Glomerular endothelial cell (primary cell): ENCODE measurements around the gene TMEM30A. TPM values are rescaled to one million over a fixed set of nuclear protein-coding genes. Genes with fewer than 3 reads are reported as not detected.

Source experiments
- DNase-seq: peaks from one replicate; pipeline ENCODE4 v3.0.0-alpha.2; 2011; ENCODE audit warnings: low read depth, low spot score; ENCODE audit errors: extremely low read depth
- total RNA-seq: library from RNA; depleted of rRNA; stranded (reverse); fragments of >200 nt; gene quantifications from 2 replicates; pipeline ENCODE4 v1.2.3, GENCODE V29; 2015

The TMEM30A gene
- 249 and 271 TPM in 2 replicates for total RNA-seq

- peak; percentile 93 for DNase-seq
Measured at GRCh38 chr6:75284632-75285282, at the start of gene TMEM30A. Gene TMEM30A (minus strand): TSS chr6:75284792. CDS start chr6:75284638, 154 bp downstream.

DNA sequence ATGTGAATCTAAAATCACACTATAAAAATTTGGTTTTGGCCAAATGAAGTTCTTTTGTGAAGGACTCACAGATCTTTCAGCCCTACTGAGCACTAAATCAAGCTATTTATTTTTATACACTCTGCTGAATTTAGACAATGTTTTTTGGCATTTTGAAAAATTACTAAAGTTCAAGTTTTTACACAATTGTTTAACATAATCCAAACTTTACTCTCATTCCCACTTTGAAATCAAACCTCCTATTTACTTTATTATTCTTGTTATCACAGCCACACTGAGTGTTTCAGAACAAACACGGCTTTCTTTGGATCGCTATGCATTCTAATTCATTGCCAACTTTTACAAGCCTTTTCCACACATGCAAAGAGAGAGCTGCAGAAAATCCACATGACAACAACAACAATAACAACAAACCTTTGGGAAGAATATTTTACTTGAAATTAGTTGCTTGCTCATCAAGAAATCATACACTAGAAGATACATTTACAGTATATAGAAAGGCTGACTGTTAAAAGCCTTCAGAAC lies 49.1 kb upstream of the TMEM30A start:
- no peak for DNase-seq

DNA sequence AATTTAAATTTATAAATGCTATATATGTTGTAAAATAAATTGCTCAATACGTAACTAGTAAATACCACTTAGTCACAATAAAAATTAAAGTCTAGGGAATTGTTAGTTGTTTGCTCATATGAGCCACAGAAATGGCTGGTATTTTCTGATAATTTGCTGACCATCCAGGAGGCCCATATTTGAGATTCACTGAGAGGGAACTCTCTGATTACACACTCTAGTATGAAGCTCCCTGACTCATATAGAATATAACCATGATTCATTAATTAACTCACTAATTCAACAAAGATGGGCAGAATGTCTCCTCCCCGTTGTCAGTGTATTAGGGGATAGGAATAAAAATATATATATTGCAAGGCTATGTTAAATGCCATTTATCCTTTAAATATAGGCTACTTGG lies 46.6 kb upstream of the TMEM30A start:
- no peak for DNase-seq

DNA sequence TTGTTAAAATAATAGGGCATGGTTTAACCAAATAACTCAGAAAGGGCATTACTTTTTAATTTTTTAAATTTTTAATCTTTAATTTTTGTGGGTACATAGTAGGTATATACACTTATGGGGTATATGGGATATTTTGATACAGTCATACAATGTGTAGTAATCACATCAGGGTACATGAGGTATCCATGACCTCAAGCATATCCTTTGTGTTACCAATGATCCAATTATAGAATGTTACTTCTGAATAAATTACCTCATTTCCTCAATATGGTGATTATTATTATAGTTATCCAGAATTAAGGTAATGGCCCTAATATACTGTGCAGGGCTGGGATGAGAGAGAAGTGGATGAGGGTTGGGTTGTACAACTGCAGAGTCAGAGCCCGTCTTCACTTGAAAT lies 45.1 kb upstream of the TMEM30A start:
- no peak for DNase-seq

DNA sequence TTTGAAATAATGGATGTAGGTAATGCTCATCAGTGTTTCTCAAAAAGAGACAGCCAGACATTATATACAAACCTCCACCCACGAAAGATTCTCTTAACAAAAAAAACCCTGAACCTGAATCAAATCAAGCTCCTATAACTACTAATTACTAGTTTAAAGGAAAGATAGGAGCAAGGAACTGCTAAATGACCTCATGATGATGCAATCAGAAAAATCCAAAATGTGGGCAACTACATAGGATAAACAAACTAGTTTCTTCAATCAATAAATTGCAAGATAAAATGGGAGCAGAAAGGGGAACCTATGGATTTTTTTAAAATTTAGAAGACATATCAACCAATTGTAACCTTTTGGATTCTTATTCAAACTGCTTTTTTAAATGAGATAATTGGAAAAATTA lies 43.2 kb upstream of the TMEM30A start:
- DNase-seq, result no peak

DNA sequence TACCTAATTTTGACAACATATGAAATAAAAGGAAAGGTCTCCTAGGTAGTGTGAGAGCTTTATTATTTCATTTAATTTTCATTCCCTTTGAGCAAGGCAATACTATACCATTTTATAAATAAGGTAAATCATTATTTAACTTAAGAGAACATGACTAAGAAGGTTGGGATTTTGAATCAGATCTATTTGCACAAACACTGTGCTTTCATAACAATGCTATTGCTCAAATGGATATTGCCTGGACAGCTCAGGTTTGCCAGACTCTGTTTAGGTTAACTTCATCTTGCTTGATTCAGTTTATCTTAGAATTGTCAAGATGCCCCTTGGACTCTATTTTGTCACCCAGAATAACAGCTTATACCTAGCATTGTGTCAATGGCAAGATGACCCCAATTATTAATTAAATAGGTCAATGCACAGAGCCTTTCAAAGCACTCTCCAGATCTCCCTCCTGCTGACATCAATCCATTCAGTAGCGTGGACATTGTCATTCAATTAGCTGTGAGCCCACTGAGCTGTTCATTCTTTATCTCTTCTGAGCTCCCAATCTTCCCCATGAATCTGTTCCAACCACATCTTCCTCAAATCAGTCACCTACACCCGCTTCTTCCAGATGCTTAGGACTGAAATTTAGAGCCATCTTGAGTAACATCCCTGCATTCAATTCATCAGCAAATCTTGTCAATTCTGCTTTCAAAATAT lies 42.1 kb upstream of the TMEM30A start:
- DNase-seq, result no peak

GRCh38 chr6:75318900-75319299 lies 34.3 kb upstream of the TMEM30A start:
- DNase-seq, result no peak

DNA sequence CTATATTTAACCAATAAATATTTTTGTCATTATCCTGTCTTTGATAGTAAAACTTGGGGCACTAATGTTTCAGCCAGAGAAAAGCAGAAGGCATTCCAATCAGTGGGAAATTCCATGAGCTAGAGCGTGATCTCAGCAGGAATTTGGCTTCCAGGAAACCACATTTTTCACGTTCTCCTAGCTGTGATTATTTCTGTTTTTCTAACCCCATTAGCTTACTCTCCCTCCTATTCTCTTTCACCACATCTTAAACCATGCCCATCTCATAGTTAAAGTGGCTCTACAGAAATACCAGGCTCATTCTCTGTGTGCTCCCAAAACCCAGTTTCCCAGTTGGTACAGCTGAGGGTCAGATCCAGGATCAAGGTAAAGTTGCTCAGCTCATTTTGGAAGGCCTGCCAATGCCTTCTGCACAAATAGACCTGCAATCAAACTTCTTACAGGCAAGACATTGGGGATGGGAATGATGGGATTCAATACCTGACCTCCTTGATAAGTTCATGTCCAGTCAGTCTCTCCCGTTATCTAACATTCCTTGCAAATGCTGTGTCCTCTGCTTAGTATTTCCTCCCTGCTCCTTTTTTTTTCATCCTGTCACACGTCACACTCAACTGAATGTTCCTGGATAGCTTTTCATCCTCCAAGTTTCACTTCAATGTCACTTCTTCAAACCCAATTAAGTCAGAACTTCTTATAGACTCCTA lies 33.1 kb upstream of the TMEM30A start:
- no peak for DNase-seq

- DNase-seq, result no peak
Measured at GRCh38 chr6:75315978-75316377, 31.4 kb upstream of the TMEM30A start.

- DNase-seq, result no peak
Measured at GRCh38 chr6:75308250-75308988, 23.8 kb upstream of the TMEM30A start.

DNA sequence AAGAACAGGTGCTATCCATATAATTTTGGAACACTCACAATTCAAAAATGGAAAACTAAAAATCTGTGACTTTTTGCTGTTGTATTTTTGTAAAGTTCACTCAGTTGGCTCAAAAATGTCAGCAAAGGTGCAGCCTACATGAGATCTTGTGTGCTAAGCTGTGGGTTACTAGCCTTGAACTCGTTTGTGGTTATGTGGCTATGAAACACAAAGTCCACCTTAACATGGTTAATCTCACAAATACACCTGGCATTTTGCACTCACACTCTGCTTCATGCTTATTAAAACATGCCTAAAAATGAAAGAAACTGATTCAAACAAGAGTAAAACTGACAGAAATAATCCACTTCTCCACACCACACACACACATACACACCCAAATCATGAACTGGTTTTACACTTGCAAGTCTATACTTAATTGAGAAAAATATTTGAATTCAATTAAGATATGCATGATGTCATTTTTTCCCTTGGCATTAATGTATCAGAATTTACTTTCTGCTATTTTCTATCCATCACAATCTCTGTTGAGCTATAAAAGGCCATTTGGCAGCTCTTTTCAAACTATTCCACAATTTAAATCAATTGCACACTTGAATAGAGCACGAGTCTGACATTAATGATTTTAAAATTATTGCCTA lies 22.9 kb upstream of the TMEM30A start:
- DNase-seq, result no peak

DNA sequence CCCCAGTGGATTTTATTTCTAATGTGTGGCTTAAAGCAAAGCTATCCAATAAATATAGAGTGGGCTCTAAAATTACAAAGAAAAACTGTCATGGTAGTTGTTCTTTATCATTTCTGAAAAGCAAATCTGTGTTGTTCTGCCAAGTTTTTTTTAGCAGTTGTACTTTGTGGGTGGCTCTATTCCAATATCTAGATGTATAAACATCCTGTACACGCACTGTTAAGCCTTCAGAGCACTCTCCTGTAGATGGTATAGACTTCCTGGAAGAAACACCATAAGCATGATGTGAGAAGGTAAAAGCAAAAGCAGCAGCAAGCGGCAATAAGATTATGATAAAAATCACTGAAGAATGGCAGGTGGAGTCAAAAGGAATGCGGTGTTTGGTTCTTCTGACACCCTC lies 21.5 kb upstream of the TMEM30A start:
- no peak for DNase-seq

GRCh38 chr6:75305573-75305972 lies 21.0 kb upstream of the TMEM30A start:
- DNase-seq, result no peak

- DNase-seq, result no peak
Measured at GRCh38 chr6:75302280-75302679, 17.7 kb upstream of the TMEM30A start.

- no peak for DNase-seq
Measured at GRCh38 chr6:75301537-75301936, 16.9 kb upstream of the TMEM30A start.

DNA sequence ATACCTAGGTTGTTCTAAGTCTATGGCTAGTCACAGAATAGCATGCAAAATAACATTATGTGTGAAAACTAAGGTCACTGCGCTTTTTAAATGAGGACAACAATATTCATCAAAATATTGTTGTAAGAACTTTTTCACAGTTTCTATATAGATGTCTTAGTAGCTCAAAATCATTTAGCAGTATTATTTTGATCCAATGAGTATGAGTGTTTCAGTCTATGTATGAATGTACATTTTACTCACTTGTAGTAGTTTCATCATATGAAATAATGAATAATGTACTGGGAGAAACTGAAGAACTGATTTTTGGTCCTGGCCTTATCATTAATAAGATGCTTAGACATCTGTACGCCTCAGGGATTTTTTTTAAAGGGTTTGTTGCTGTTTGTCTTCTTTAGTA lies 16.5 kb upstream of the TMEM30A start:
- no peak for DNase-seq

DNA sequence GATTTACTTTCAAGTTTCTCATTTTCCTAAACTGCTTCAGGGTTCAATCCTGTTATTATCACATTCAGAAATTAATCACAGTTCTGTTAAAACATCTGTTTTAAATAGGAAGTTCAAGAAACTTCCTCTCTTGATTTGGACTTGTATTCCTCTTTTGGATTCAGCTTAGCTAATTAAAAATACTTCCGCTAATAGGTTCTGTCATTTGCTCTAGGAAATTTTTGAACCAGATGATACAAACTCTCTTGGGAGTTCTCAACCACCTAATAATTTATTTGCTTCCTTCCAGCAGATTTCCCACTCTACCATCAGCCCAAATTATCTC lies 15.9 kb upstream of the TMEM30A start:
- DNase-seq, result no peak

- DNase-seq, result no peak
Measured at GRCh38 chr6:75299801-75300530, 15.4 kb upstream of the TMEM30A start.

- DNase-seq, result no peak
Measured at GRCh38 chr6:75296811-75297779, 12.5 kb upstream of the TMEM30A start.
